C4-2B (cell line): ENCODE data around the gene SPATA33.
A peak's percentile ranks its signal among the peaks of the same experiment; 100 is the strongest.

Source experiments
- H3K27ac ChIP-seq: fragments of 450-650 bp; 2 replicates; pipeline ENCODE4 v1.5.1; 2017
- CTCF ChIP-seq: fragments of 450-650 bp; conservative IDR thresholded peaks from 2 replicates; pipeline ENCODE4 v1.5.1; 2017; ENCODE audit warnings: mild to moderate bottlenecking
- ZFX ChIP-seq: fragments of 450-650 bp; IDR thresholded peaks from 2 replicates; pipeline ENCODE4 v1.6.1; 2017

The SPATA33 gene

GRCh38 chr16:89657442-89658220 is at the start of gene SPATA33, which contains the start of gene CHMP1A:
TSS of gene SPATA33 (plus strand) at chr16:89657836. CDS start at chr16:89657912, 76 bp downstream.
TSS of gene CHMP1A (minus strand) at chr16:89657708. CDS start at chr16:89657588, 120 bp downstream.
- peak within 1 kb of the TSS; percentile 86 for H3K27ac ChIP-seq
- TF ChIP-seq CTCF (no peak), ZFX (0 out of 2 replicates have a peak, but pooled peaks have one; percentile 27)

DNA sequence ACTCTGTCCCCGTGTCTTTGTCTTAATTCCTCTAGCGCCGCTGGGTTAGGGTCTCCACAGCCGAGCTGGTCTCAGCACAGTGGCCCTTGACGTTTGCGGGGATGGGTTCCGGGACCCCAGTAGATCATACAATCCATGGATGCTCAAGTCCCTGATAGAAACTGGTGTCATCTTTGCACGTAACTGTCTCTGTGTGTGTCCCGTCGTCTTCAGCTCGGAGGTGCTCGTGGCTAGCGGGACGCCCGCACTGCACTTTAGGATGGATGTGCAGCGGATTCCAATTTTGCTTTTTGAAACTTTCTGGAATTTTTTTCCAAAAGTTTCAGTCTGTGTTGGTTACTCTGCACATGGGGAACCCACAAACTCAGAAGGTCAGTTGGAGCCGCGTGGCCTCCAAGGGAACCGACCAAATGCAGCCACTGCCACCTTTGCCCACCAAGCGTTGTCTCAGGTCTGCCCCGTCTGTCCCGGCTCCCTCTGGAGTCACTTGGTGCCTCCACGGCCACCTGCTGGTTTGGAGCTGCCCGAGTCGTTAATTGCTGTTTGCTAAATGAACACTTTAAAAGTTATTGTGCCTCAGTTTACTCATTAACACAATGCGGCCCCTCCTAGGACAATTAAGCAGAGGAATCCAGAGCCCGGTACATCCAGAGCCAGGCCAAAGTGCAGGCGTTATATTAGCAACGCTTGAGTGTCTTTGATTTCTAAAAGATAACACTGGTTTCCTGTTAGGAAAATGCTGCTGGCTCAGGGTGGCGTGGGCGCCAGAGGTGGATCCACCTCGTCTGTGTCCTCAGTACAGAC is 49.5 kb upstream of the SPATA33 start:
- no peak for TF ChIP-seq ZFX
- TF ChIP-seq CTCF: no peak
- H3K27ac ChIP-seq: no peak overlapping the region; the same call in 1 of the 2 replicates

- no peak overlapping the region for H3K27ac ChIP-seq
- TF ChIP-seq ZFX (no peak), CTCF (no peak)
Measured at GRCh38 chr16:89610108-89610453, 47.6 kb upstream of the SPATA33 start.

GRCh38 chr16:89612415-89613166 is 45.0 kb upstream of the SPATA33 start:
- no peak overlapping the region for H3K27ac ChIP-seq
- no peak for TF ChIP-seq CTCF
- TF ChIP-seq ZFX: no peak

GRCh38 chr16:89613231-89613953 is 44.2 kb upstream of the SPATA33 start, which contains the start of gene DPEP1:
TSS of gene DPEP1 (plus strand) at chr16:89613642. CDS start at chr16:89630411, 16,769 bp downstream.
- TF ChIP-seq ZFX (no peak), CTCF (no peak)
- H3K27ac ChIP-seq: no peak within 1 kb of the TSS

DNA sequence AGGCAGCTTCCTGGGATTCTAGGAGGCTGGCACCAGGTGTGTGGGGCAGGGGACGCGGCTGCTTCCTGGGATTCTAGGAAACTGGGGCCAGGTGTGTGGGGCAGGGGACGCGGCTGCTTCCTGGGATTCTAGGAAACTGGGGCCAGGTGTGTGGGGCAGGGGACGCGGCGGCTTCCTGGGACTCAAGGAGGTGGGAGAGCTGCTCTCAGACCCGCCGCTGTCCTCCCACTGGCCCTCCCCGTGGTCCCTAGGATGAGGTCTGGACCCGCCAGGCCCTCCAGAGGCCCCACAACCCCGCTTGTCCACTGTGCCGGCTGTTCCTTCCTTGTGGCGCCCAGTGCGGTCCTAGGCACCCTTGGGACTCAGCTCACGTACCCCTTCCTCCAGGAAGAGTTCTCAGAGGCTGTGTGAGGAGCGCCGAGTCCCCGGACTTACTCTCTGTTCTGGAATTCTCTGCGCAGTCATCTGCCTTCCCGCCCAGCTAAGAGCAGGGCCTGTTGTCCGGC is 43.6 kb upstream of the SPATA33 start:
- H3K27ac ChIP-seq: no peak overlapping the region
- TF ChIP-seq ZFX (no peak), CTCF (no peak)
